AG10803 (cell line): ENCODE data around the gene PKLR.

Source experiments
- DNase-seq: peaks from one replicate; pipeline ENCODE4 v3.0.0; 2010; ENCODE audit warnings: low read depth
- H3K4me3 ChIP-seq: 2 replicates; pipeline ENCODE4 v1.5.1; 2011; ENCODE audit warnings: mild to moderate bottlenecking, low read length, control low read depth
- CTCF ChIP-seq: conservative IDR thresholded peaks from 2 replicates; pipeline ENCODE4 v1.5.1; 2011; ENCODE audit warnings: mild to moderate bottlenecking, low read length, control low read depth, inconsistent platforms

Gene PKLR

GRCh38 chr1:155326631-155327037, 25.4 kb upstream of the PKLR start:
- TF ChIP-seq CTCF = no peak
- H3K4me3 ChIP-seq = no peak overlapping the region
- DNase-seq = no peak

GRCh38 chr1:155326020-155326526, 24.8 kb upstream of the PKLR start:
- DNase-seq = no peak
- H3K4me3 ChIP-seq = no peak overlapping the region; the same call in 1 of the 2 replicates
- TF ChIP-seq CTCF = no peak

DNA sequence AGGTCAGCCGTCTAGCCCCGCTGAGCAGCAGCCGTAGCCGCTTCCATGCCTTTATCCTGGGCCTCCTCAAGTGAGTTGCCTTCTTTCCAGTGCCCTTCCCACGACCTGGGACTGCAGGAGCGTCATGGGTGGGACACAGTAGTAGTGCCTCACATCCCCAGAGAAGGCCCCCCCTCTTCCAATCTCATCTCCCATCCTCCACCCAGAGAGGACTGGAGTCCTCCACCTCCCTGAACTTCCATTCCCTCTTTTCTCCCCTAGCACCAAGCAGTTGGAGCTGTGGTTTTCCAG, 24.3 kb upstream of the PKLR start:
- TF ChIP-seq CTCF = no peak
- peak overlapping the region; percentile 93 for H3K4me3 ChIP-seq
- no peak for DNase-seq

GRCh38 chr1:155324717-155325602, 23.7 kb upstream of the PKLR start:
- peak overlapping the region; percentile 93 for H3K4me3 ChIP-seq
- DNase-seq = peak; percentile 36
- TF ChIP-seq CTCF = peak; percentile 49

DNA sequence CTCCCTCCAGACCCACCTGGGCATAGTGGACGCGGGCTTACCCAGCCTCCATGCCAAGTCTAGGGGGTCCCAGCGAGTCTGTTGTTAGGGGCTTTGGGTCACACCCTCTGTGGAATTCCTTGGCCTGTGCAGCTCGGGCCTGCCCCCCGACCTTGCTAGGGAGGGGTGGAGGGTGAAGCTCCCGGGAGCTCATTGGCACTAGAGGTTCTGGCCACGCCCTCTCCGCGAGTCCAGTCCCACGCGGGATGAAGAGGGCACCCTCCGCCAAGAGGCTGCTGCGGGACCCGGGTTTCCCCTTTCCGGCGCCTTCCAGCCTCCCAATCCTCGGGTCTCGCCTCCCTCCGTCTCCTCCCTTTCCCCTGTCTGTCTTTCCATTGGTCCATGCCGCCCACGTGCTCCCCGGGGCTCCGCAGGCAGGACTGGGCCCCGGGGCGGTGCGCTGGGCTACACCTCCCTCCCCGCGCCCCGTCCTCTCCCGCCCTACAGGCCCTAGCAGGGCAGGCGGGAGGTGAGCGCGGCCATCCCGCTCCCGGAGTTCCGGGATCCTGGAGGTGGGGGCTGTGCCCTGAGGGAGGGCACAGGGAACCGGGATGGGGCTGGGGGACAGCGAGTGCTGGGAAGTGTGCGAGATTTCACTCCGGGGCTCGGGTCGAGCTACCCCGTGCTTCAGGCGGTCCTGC, 22.9 kb upstream of the PKLR start:
- no peak for TF ChIP-seq CTCF
- peak; percentile 97 for DNase-seq

GRCh38 chr1:155323729-155324036, 22.4 kb upstream of the PKLR start:
- no peak for TF ChIP-seq CTCF
- peak overlapping the region; percentile 93 for H3K4me3 ChIP-seq
- peak; percentile 90 for DNase-seq

More for the DNA sequence above, 22.9 kb upstream of the PKLR start:
- H3K4me3 ChIP-seq = peak overlapping the region; percentile 93
